ENCODE results near the gene KRT7. TPM values are rescaled to one million over a fixed set of nuclear protein-coding genes. Genes with fewer than 3 reads are reported as not detected.

Gene KRT7
- polyA plus RNA-seq, 1 experiment, result 659 TPM

DNA sequence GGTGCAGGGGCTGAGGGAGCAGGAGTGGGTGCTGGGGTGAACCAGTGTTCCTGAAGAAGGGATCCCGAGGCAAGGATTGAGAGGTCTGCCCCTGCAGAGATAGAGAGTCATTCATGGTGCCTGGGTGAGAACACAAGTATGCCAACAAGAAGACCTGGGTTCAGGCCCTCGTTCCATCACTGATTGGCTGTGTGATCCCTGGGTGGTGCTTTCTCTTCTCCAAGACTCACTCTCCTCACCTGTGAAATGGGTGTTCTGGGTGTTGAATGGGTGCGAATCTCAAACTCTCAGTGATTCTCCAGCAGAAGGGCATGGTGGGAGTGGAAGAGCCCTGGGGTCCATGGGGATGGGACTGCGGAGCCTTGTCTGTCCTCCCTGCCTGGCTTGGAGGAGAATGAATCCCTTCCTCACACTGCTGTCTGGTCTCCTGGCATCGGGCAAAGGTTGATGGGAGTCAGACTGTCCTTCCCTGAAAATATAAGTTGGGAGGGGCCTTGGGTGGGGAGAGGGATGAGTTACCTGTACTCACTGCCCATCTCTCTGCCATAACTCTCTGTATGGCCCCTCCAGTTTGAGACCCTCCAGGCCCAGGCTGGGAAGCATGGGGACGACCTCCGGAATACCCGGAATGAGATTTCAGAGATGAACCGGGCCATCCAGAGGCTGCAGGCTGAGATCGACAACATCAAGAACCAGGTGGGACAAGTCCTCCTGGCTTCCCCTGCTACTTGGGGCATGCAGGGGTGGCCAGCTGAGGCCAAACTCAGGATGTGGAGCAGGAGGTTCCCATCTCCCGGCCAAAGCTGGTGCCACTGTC is 9.6 kb downstream of the KRT7 start:
- H3K4me3 ChIP-seq (ENCODE audit: low read depth, low read length), result no peak overlapping the region
- ChIA-PET POLR2A (no interaction called here), CTCF (interaction anchor here (1.5 to 3.3 kb wide), 4 partner anchors 10 to 65 kb away, joined by 5 to 19 read pairs (median 8); partner anchors contain the start of gene KRT7)
- H3K27me3 ChIP-seq (ENCODE audit: control insufficient read depth, insufficient read depth, low read length), result no peaks in the 10 kb centered on the region
- TF ChIP-seq, protein P1, sequence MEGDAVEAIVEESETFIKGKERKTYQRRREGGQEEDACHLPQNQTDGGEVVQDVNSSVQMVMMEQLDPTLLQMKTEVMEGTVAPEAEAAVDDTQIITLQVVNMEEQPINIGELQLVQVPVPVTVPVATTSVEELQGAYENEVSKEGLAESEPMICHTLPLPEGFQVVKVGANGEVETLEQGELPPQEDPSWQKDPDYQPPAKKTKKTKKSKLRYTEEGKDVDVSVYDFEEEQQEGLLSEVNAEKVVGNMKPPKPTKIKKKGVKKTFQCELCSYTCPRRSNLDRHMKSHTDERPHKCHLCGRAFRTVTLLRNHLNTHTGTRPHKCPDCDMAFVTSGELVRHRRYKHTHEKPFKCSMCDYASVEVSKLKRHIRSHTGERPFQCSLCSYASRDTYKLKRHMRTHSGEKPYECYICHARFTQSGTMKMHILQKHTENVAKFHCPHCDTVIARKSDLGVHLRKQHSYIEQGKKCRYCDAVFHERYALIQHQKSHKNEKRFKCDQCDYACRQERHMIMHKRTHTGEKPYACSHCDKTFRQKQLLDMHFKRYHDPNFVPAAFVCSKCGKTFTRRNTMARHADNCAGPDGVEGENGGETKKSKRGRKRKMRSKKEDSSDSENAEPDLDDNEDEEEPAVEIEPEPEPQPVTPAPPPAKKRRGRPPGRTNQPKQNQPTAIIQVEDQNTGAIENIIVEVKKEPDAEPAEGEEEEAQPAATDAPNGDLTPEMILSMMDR (IDR thresholded peaks at IDR 0.05; ENCODE audit: insufficient read depth, low read depth, low read length), result no peak
- no peak for DNase-seq (ENCODE audit: low read depth)
- no peaks in the 10 kb centered on the region for H3K36me3 ChIP-seq (ENCODE audit: control insufficient read depth, insufficient read depth, low read length)

DNA sequence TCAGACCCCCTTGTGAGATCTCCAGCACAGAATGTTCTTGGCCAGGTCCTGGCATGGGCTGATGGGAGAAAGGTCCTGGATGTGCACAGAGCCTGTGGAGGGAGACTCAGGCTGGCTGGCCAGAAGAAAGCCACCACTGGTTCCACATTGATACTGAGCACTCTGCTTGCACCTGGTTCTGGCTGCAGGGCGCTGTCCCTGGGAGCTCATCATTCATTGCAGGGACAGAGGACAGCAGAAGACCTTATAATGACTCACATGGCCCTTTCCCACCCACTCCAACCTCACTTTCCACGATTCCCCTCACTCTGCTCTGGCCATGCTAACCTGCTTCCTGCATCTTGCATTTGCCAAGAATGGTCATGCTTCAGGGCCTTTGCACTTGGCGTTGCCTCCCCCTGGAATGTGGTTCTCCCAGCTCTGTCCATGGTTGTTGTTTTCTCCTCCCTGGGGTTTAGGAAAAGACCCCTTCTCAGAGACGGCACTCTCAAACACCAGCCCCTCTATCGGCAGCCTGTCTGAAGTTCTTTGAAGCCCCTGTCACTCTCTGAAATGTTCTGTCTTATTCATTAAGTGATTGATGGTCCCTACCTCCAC is 10.3 kb downstream of the KRT7 start:
- H3K27me3 ChIP-seq (ENCODE audit: control insufficient read depth, insufficient read depth, low read length), result no peaks in the 10 kb centered on the region
- CTCF ChIA-PET, result interaction anchor here (1.6 to 3.3 kb wide), 8 partner anchors 11 to 84 kb away, joined by 5 to 19 read pairs (median 9); partner anchors contain the start of gene KRT7
- no peak for DNase-seq (ENCODE audit: low read depth)

DNA sequence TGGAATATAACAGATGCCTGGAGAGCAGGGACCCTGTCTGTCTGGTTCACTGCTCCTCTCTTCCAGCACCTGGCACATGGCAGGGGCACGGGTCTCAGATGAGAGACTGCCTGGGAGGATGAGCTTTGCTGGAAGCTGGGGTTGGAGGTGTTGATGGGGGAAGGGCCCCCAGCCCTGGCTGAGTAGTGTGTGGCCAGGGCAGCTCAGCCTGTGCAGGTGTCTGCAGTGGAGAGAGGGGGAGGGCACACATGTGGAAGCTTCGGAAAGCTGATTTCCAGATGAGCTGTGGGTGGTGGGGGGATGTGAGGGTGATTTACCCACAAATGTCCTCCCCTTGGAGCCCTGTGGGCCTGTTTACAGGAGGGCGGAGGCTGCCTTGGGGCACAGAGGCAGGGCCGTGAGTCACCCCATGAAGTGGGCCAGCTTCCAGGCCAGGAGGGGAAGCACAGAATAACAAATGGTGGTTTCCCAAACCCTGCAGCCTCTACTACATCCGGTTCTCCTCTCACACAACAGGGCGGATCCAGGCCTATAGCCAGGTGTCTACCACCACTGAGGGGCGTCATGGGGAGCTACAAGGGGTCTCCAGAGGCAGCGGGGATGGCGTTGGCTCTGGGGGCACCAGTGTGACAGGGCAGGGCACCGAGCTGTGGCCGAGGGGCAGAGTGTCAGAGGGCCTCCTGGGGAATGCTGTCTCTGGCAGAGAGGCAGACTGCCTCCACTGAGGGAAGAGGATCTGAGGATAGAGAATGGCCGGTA is 11.0 kb downstream of the KRT7 start:
- ChIA-PET CTCF (interaction anchor here (0.8 to 3.3 kb wide), 13 partner anchors 11 to 737 kb away, joined by 3 to 19 read pairs (median 6); partner anchors contain the start of gene KRT7), POLR2A (interaction anchor here (0.6 kb wide), 2 partner anchors 36 to 52 kb away, joined by 3 read pairs; no protein-coding TSS in a partner anchor)
- DNase-seq (ENCODE audit: low read depth), result peak; percentile 90
- Histone ChIP-seq H3K4me3 (ENCODE audit: low read depth, low read length) (no peak overlapping the region), H3K27me3 (ENCODE audit: control insufficient read depth, insufficient read depth, low read length) (no peaks in the 10 kb centered on the region), H3K36me3 (ENCODE audit: control insufficient read depth, insufficient read depth, low read length) (no peaks in the 10 kb centered on the region; the same call in 1 of the 2 replicates)
- TF ChIP-seq, protein P1 (IDR thresholded peaks at IDR 0.05; ENCODE audit: insufficient read depth, low read depth, low read length), result no peak

More for the DNA sequence above, 10.3 kb downstream of the KRT7 start:
- TF ChIP-seq, protein P1 (IDR thresholded peaks at IDR 0.05; ENCODE audit: insufficient read depth, low read depth, low read length), result no peak
- H3K36me3 ChIP-seq (ENCODE audit: control insufficient read depth, insufficient read depth, low read length), result no peaks in the 10 kb centered on the region
- H3K4me3 ChIP-seq (ENCODE audit: low read depth, low read length), result no peak overlapping the region
- POLR2A ChIA-PET, result interaction anchor here (0.6 kb wide), 1 partner anchor 36 kb away, joined by 3 read pairs; no protein-coding TSS in a partner anchor

DNA sequence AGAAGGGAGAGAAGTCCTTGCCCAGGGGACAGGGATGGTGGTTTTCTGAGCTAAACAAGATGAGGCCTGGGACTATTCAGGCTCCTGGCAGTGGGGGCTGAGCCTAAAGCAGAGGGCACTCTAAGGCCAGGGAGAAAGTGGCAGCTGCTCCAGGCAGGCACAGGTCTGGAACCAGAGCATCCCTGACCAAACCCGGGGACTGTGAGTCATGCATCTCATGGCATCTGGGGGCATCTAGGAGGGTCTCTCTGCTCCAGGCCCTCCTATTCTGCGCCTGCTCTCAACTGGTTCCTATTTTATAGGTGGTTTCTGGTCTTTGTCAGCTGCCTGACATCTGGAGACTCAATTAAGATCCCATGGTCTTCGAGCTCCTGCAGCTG is 11.6 kb downstream of the KRT7 start:
- CTCF ChIA-PET, result interaction anchor here (0.8 to 3.3 kb wide), 12 partner anchors 12 to 737 kb away, joined by 3 to 19 read pairs (median 6); partner anchors contain the start of gene KRT7
- no peaks in the 10 kb centered on the region; the same call in 1 of the 2 replicates for H3K36me3 ChIP-seq (ENCODE audit: control insufficient read depth, insufficient read depth, low read length)
- TF ChIP-seq, protein P1 (IDR thresholded peaks at IDR 0.05; ENCODE audit: insufficient read depth, low read depth, low read length), result no peak
- H3K27me3 ChIP-seq (ENCODE audit: control insufficient read depth, insufficient read depth, low read length), result no peaks in the 10 kb centered on the region
- H3K4me3 ChIP-seq (ENCODE audit: low read depth, low read length), result no peak overlapping the region
- POLR2A ChIA-PET, result no interaction called here
- DNase-seq (ENCODE audit: low read depth), result no peak

Measured in BJ (cell line).